Measurements from ENCODE around the gene TOR1A.

Gene TOR1A

GRCh38 chr9:129828051-129828450 lies 4.1 kb upstream of the TOR1A start:
- no peak overlapping the region for H3K4me3 ChIP-seq
- H3K27ac ChIP-seq, result no peak overlapping the region

- H3K4me3 ChIP-seq, result no peak overlapping the region
- H3K27ac ChIP-seq, result no peak overlapping the region
Observed at GRCh38 chr9:129826759-129827158, 2.8 kb upstream of the TOR1A start.

GRCh38 chr9:129826344-129826743 lies 2.4 kb upstream of the TOR1A start:
- Histone ChIP-seq H3K27ac (no peak overlapping the region), H3K4me3 (no peak overlapping the region)

- H3K27ac ChIP-seq, result peak overlapping the region; percentile 68 to 97 (median 90)
Observed at GRCh38 chr9:129823542-129823934, 398 bp downstream of the TOR1A start.

GRCh38 chr9:129822898-129823541 lies 916 bp downstream of the TOR1A start:
- H3K27ac ChIP-seq, result peak overlapping the region; percentile 68 to 97 (median 90)
- H3K4me3 ChIP-seq, result peak overlapping the region; percentile 70 to 96 (median 86)

More at GRCh38 chr9:129823542-129823934, 398 bp downstream of the TOR1A start:
- peak overlapping the region; percentile 70 to 96 (median 86) for H3K4me3 ChIP-seq

GRCh38 chr9:129816501-129817435 lies 7.2 kb downstream of the TOR1A start:
- H3K4me3 ChIP-seq, result no peak overlapping the region
- peak overlapping the region in 1 of 21 experiments; percentile 10 for H3K27ac ChIP-seq

- Histone ChIP-seq H3K27ac (no peak overlapping the region), H3K4me3 (no peak overlapping the region)
Observed at GRCh38 chr9:129815278-129815677, 8.7 kb downstream of the TOR1A start.

GRCh38 chr9:129814432-129815223 lies 9.3 kb downstream of the TOR1A start:
- Histone ChIP-seq H3K4me3 (no peak overlapping the region), H3K27ac (no peak overlapping the region)

- no peak overlapping the region for H3K27ac ChIP-seq
- no peak overlapping the region for H3K4me3 ChIP-seq
Observed at GRCh38 chr9:129813661-129814060, 10.3 kb downstream of the TOR1A start.

- Histone ChIP-seq H3K4me3 (no peak overlapping the region), H3K27ac (no peak overlapping the region)
Observed at GRCh38 chr9:129812385-129812784, 11.6 kb downstream of the TOR1A start.

GRCh38 chr9:129811967-129812363 lies 12.0 kb downstream of the TOR1A start:
- H3K27ac ChIP-seq, result no peak overlapping the region

GRCh38 chr9:129810788-129811187 lies 13.1 kb downstream of the TOR1A start:
- H3K4me3 ChIP-seq, result no peak overlapping the region
- H3K27ac ChIP-seq, result no peak overlapping the region

More at GRCh38 chr9:129811967-129812363, 12.0 kb downstream of the TOR1A start:
- no peak overlapping the region for H3K4me3 ChIP-seq

- no peak overlapping the region for H3K27ac ChIP-seq
- H3K4me3 ChIP-seq, result no peak overlapping the region
Observed at GRCh38 chr9:129810116-129810515, 13.8 kb downstream of the TOR1A start.

GRCh38 chr9:129809346-129809745 lies 14.6 kb downstream of the TOR1A start:
- H3K4me3 ChIP-seq, result no peak overlapping the region
- no peak overlapping the region for H3K27ac ChIP-seq

GRCh38 chr9:129806061-129806460 lies 17.9 kb downstream of the TOR1A start:
- H3K27ac ChIP-seq, result no peak overlapping the region

GRCh38 chr9:129803676-129804060 lies 20.3 kb downstream of the TOR1A start:
- Histone ChIP-seq H3K4me3 (peak overlapping the region; percentile 47 to 98 (median 90)), H3K27ac (peak overlapping the region in 20 of 21 experiments; percentile 65 to 89 (median 84))

More at GRCh38 chr9:129806061-129806460, 17.9 kb downstream of the TOR1A start:
- no peak overlapping the region for H3K4me3 ChIP-seq

- peak within 1 kb of the TSS in 20 of 21 experiments; percentile 65 to 89 (median 84) for H3K27ac ChIP-seq
- H3K4me3 ChIP-seq, result peak within 1 kb of the TSS; percentile 47 to 98 (median 90)
Observed at GRCh38 chr9:129802833-129803675, 20.9 kb downstream of the TOR1A start, which contains the start of gene TOR1B. Gene TOR1B, plus strand, starts transcription at chr9:129803184. Its CDS starts 29 bp downstream, at chr9:129803213.

- H3K4me3 ChIP-seq, result no peak overlapping the region
- no peak overlapping the region for H3K27ac ChIP-seq
Observed at GRCh38 chr9:129801504-129801903, 22.4 kb downstream of the TOR1A start.

GRCh38 chr9:129798973-129799372 lies 25.0 kb downstream of the TOR1A start:
- Histone ChIP-seq H3K27ac (no peak overlapping the region), H3K4me3 (no peak overlapping the region)
